HL-60 (cell line): ENCODE results near the gene ACSS3.

Experiments
- DNase-seq, 2 experiments: peaks; one replicate each; pipeline ENCODE4 v3.0.0-alpha.2; 2010 to 2020; ENCODE audit warnings: low read depth in 1 of 2, low spot score in 1 of 2
- H3K27ac ChIP-seq: fragments of 250-450 bp; sonication (Bioruptor Pico); replicated peaks from 2 replicates; pipeline ENCODE4 v1.5.1; 2020; ENCODE audit warnings: mild to moderate bottlenecking, moderate library complexity
- H3K27me3 ChIP-seq: fragments of 250-450 bp; sonication (Bioruptor Pico); 2 replicates; pipeline ENCODE4 v1.5.1; 2021; ENCODE audit warnings: mild to moderate bottlenecking, moderate library complexity; ENCODE audit not compliant: insufficient read depth, poor library complexity, severe bottlenecking
- H3K4me3 ChIP-seq: replicated peaks from 2 replicates; pipeline ENCODE4 v1.5.1; 2011; ENCODE audit warnings: mild to moderate bottlenecking, control low read depth, low read length; ENCODE audit not compliant: insufficient read depth
- GABPA ChIP-seq: IDR thresholded peaks from 2 replicates; pipeline ENCODE4 v1.6.1; 2012; ENCODE audit warnings: low read depth
- POLR2AphosphoS5 ChIP-seq: IDR thresholded peaks from 2 replicates; pipeline ENCODE4 v1.6.1; 2012; ENCODE audit warnings: low read depth
- SPI1 ChIP-seq: IDR thresholded peaks from 2 replicates; pipeline ENCODE4 v1.6.1; 2012; ENCODE audit warnings: low read depth, mild to moderate bottlenecking, borderline replicate concordance
- TF ChIP-seq, protein P1 (sequence below): IDR thresholded peaks from 2 replicates; pipeline ENCODE4 v1.6.1; 2012; ENCODE audit warnings: low read depth; ENCODE audit not compliant: insufficient replicate concordance
- TF ChIP-seq, protein P2 (sequence below): IDR thresholded peaks from one replicate; pipeline ENCODE4 v1.5.1; 2011; ENCODE audit warnings: low read length, control low read depth, inconsistent platforms; ENCODE audit not compliant: insufficient read depth

ACSS3 gene

DNA sequence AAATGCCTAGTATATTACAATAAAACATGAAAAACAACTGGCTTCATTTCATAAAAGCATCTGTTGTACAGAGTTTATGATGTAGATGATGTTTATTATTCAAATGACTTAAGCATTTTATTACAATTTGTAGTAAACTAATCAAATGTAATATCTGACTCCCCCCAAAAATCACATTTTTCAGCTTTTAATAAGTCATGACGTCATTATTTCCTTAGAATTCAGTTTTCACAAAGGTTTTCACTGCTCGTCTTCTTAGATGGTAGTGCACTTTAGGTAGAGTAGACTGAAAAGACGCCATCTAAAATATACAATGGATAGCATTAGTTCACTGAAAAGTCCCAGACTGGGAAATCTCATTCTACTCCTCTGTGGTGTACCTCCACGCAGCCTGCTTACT, 181.5 kb downstream of the ACSS3 start:
- no peak for DNase-seq
- TF ChIP-seq, protein P1, sequence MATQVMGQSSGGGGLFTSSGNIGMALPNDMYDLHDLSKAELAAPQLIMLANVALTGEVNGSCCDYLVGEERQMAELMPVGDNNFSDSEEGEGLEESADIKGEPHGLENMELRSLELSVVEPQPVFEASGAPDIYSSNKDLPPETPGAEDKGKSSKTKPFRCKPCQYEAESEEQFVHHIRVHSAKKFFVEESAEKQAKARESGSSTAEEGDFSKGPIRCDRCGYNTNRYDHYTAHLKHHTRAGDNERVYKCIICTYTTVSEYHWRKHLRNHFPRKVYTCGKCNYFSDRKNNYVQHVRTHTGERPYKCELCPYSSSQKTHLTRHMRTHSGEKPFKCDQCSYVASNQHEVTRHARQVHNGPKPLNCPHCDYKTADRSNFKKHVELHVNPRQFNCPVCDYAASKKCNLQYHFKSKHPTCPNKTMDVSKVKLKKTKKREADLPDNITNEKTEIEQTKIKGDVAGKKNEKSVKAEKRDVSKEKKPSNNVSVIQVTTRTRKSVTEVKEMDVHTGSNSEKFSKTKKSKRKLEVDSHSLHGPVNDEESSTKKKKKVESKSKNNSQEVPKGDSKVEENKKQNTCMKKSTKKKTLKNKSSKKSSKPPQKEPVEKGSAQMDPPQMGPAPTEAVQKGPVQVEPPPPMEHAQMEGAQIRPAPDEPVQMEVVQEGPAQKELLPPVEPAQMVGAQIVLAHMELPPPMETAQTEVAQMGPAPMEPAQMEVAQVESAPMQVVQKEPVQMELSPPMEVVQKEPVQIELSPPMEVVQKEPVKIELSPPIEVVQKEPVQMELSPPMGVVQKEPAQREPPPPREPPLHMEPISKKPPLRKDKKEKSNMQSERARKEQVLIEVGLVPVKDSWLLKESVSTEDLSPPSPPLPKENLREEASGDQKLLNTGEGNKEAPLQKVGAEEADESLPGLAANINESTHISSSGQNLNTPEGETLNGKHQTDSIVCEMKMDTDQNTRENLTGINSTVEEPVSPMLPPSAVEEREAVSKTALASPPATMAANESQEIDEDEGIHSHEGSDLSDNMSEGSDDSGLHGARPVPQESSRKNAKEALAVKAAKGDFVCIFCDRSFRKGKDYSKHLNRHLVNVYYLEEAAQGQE, result no peak
- TF ChIP-seq POLR2AphosphoS5, result no peak
- TF ChIP-seq GABPA, result no peak
- TF ChIP-seq, protein P2, sequence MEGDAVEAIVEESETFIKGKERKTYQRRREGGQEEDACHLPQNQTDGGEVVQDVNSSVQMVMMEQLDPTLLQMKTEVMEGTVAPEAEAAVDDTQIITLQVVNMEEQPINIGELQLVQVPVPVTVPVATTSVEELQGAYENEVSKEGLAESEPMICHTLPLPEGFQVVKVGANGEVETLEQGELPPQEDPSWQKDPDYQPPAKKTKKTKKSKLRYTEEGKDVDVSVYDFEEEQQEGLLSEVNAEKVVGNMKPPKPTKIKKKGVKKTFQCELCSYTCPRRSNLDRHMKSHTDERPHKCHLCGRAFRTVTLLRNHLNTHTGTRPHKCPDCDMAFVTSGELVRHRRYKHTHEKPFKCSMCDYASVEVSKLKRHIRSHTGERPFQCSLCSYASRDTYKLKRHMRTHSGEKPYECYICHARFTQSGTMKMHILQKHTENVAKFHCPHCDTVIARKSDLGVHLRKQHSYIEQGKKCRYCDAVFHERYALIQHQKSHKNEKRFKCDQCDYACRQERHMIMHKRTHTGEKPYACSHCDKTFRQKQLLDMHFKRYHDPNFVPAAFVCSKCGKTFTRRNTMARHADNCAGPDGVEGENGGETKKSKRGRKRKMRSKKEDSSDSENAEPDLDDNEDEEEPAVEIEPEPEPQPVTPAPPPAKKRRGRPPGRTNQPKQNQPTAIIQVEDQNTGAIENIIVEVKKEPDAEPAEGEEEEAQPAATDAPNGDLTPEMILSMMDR, result no peak
- no peak for TF ChIP-seq SPI1
- H3K27ac ChIP-seq, result no peak overlapping the region
- no peak overlapping the region for H3K4me3 ChIP-seq
- H3K27me3 ChIP-seq, result no peaks in the 10 kb centered on the region

DNA sequence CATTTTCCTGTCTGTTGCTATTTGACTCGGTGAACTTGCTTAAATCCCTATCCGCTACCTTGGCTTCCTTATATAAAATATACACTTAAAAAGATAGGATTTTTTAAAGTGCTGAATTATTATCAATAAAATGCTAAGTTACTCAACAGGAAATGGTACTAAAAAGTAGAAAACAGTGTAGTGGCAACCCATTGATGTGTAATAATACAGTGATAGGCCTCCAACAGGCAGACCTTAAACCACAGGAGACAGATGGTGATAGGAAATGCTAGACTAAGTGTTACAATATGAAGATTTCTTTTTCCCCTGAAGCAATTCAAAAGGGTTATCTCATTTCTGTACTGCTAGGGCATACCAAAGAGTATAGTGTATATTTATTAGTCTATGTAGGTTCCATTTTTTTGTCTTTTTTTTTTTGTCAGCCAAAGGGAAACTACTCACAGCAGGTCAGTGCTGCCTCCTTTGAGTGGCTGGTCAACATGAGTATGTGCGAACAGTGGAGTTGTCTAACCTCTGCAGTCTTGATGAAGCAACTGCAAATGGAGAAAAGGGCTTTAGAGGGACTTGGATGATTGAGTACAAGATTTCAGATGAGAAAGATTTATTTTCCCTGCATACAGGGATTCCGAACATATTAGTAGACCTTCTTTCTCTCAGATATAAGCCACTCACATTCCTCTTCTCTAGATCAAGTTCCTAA, 183.8 kb downstream of the ACSS3 start:
- no peak overlapping the region for H3K4me3 ChIP-seq

DNA sequence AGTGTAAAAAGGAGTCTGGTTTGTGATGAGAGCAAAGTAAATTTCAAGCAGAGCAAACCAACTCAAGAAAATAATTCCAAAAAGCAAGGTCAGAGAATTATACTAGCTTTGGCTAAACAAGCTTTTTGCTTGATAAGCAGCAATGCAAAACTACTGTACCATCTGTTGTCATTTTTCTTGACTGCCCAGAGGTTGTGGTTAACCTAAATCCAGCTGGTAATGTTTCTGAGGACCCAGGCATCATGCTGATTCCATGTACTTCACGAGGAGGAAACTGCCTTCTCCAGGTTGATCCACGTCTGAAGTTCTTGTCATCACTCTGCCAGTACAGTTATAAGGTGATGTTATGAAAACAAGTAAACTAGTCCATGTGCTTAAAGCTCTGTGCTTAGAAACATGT, 185.2 kb downstream of the ACSS3 start:
- Histone ChIP-seq H3K27me3 (no peaks in the 10 kb centered on the region), H3K27ac (no peak overlapping the region), H3K4me3 (no peak overlapping the region)
- DNase-seq, result no peak
- TF ChIP-seq, protein P1, result no peak
- no peak for TF ChIP-seq POLR2AphosphoS5
- no peak for TF ChIP-seq GABPA
- TF ChIP-seq SPI1, result no peak
- TF ChIP-seq, protein P2, result no peak

More for the DNA sequence above, 183.8 kb downstream of the ACSS3 start:
- DNase-seq, result no peak
- no peaks in the 10 kb centered on the region for H3K27me3 ChIP-seq
- no peak overlapping the region for H3K27ac ChIP-seq
- TF ChIP-seq, protein P2, result no peak
- no peak for TF ChIP-seq POLR2AphosphoS5
- TF ChIP-seq, protein P1, result no peak
